ENCODE measurements around the gene CLDN6.

The CLDN6 gene

DNA sequence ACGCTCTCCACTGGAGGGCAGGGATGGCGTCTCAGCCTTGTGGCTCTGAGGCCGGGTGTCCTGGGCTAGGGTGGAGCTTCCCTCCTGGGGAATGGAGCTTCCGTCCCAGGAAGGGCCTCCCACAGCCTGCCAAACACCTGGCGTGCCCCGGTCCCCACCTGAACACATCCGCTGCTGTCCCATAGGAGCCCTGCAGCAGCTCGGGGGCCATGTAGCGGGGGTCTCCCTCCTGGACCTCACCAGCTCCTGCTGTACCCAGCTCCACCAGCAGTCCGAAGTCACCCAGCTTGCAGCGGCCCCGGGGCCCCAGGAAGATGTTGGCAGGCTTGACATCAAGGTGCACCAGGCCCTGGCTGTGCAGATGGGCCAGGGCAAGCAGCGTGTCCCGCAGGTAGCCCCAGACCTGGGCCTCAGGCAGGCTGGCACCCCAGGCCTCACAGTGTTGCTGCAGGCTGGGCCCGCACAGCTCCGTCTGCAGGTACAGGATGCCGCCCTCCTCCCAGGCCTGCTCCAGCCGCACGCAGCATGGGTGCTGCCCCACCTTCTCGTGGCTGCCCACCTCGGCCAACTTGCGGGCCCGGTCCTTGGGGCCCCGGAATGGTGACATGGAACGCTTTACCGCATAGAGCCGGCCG lies 42.7 kb downstream of the CLDN6 start:
- H3K4me3 ChIP-seq (replicated peaks; ENCODE audit: low read depth, low read length), result no peak overlapping the region
- no peak for DNase-seq (ENCODE audit: low read depth)
- TF ChIP-seq, protein P1, sequence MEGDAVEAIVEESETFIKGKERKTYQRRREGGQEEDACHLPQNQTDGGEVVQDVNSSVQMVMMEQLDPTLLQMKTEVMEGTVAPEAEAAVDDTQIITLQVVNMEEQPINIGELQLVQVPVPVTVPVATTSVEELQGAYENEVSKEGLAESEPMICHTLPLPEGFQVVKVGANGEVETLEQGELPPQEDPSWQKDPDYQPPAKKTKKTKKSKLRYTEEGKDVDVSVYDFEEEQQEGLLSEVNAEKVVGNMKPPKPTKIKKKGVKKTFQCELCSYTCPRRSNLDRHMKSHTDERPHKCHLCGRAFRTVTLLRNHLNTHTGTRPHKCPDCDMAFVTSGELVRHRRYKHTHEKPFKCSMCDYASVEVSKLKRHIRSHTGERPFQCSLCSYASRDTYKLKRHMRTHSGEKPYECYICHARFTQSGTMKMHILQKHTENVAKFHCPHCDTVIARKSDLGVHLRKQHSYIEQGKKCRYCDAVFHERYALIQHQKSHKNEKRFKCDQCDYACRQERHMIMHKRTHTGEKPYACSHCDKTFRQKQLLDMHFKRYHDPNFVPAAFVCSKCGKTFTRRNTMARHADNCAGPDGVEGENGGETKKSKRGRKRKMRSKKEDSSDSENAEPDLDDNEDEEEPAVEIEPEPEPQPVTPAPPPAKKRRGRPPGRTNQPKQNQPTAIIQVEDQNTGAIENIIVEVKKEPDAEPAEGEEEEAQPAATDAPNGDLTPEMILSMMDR (IDR thresholded peaks at IDR 0.05; ENCODE audit: low read length, missing control alignments), result no peak

DNA sequence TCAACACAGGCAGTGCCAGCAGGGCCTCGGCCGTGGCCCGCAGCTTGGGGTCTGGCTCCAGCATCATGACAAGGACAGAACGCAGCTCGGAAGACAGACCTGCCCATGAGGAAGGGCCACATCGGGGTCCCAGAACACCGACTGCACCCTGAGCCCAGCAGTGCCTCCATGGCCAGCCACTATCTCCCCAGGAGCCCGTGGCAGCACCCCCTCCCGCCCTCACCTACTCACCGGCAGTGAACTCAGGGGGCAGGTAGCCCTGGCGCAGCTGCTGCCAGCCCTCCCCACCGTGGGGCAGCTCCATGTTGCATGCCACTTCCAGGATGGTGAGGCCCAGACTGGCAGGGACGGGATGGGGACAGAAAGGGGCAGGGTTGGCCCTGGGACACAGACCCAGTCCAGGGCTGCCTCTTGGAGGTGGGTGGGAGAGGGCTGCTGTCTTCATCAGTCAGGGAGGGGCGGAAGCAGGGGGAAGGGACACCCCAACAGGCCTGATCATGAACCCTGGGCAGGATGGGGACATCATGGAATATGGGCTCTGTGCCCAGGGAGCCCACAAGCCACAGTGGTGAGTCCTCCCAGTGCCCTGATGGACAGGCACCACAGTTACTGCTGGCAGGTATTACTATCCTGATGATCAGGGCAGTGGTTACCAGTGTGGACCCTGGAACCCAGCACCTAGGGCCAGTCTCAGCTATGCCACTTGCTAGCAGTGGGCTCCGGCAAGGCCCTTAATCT lies 43.5 kb downstream of the CLDN6 start:
- H3K4me3 ChIP-seq (replicated peaks; ENCODE audit: low read depth, low read length), result no peak overlapping the region
- TF ChIP-seq, protein P1 (IDR thresholded peaks at IDR 0.05; ENCODE audit: low read length, missing control alignments), result no peak
- no peak for DNase-seq (ENCODE audit: low read depth)

DNA sequence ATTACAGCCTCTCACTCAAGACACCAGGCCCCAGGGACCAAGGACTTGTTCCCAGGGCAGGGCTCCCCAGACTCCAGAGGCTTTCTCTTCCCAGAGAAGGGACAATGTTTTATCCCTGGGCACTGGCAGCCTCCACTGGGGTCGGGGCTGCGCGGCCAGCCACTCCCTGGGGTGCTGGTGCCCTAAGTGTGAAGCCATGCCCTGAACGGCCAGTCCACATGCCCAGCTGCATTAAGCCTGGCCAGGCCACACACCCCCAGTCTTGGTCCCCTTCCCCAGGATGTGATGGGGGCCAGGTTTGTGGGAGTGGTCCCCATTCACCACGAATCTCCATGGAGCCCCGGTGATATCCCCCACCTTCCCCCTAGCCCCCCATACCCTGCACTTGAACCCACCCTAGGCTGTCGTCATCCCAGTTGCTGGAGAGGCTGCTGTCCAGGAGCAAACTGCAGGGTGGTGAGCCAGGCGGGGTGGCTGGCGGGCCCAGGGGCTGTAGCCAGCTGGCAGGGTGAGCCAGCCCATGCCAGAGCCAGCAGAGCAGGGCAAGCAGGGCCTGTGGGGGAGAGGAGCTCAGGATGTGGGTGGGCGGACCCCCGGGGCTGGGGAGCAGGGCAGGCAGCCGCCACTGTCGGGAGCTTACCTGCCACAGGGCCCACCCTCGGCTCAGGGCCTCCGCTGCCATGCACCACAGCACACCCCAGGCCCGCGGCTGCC lies 44.2 kb downstream of the CLDN6 start:
- no peak overlapping the region for H3K4me3 ChIP-seq (replicated peaks; ENCODE audit: low read depth, low read length)
- no peak for DNase-seq (ENCODE audit: low read depth)
- TF ChIP-seq, protein P1 (IDR thresholded peaks at IDR 0.05; ENCODE audit: low read length, missing control alignments), result no peak

DNA sequence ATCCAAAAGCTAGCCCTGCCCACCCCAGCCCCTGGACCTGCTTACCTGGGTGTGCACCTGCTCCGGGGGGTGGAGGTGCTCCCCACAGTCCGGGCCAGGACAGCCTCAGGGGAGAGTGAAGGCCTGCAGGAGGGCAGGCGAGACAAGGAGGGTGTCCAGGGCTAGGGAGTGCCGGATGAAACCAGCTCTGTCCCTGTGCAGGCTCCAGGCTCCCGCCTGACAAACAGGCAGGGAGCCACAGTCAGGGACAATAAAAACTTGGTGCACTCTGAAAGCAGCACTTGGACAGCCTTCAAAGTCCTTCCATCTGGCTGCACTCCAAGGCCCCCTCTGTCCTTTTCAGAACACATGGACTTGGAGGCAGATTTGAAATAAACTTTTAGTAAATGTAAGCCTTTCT lies 44.9 kb downstream of the CLDN6 start:
- TF ChIP-seq, protein P1 (IDR thresholded peaks at IDR 0.05; ENCODE audit: low read length, missing control alignments), result no peak
- no peak for DNase-seq (ENCODE audit: low read depth)
- H3K4me3 ChIP-seq (replicated peaks; ENCODE audit: low read depth, low read length), result no peak overlapping the region

DNA sequence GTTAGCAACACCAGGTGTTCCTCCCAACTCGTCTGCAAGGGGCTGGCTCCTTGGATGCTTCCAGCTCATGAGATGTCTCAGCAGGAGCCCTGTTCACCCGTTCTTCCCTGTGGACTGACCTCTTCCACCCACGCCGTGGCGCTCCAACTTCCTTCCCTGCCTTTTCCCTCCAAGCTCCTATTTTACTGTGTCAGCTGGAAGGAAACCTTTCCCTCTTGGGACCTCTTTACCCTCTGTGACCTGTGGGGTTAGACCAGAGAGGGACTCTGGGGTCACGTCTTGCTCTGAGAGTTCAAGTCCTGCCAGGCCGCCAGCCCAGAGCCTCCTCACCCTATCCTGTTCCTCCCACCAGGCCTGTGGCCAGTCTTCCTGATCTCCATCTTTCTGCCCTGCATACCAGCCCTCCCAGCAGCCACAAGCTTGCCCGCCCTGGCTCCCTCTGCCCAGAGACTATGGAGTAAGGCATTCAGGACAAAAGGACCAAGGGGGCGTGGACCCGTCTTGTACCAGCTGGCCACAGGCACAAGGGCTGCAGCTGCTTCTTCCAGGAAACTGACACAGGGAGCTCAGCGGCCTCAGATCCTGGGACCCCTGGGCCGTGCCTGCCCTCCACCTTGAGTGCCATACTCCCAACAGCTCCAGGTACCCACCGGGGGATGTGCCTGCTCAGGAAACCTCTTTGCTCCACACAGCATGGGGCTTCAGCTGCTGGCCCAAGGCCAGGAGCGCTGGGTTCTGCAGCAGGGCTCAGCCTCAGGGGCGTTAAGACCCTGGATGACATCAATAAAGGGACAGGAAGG lies 45.8 kb downstream of the CLDN6 start:
- no peak overlapping the region for H3K4me3 ChIP-seq (replicated peaks; ENCODE audit: low read depth, low read length)
- TF ChIP-seq, protein P1 (IDR thresholded peaks at IDR 0.05; ENCODE audit: low read length, missing control alignments), result no peak

DNA sequence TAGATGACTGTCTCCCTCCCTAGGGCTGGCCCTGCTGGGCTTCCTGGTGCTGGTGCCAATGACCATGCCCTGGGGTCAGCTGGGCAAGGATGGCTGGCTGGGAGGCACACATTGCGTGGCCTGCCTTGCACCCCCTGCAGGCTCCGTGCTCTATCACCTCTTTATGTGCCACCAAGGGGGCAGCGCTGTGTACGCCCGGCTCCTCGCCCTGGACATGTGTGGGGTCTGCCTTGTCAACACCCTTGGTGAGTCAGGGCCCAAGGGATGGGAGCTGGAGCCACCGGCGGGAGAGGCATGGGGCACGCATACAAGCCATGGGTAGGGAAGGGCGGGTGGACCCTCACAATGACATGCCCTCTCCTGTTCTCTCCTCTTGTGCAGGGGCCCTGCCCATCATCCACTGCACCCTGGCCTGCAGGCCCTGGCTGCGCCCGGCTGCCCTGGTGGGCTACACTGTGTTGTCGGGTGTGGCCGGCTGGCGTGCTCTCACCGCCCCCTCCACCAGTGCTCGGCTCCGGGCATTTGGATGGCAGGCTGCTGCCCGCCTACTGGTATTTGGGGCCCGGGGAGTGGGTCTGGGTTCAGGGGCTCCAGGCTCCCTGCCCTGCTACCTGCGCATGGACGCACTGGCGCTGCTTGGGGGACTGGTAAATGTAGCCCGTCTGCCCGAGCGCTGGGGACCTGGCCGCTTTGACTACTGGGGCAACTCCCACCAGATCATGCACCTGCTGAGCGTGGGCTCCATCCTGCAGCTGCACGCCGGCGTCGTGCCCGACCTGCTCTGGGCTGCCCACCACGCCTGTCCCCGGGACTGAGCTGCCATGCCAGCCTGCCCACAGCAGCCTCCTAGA lies 46.6 kb downstream of the CLDN6 start:
- TF ChIP-seq, protein P1 (IDR thresholded peaks at IDR 0.05; ENCODE audit: low read length, missing control alignments), result no peak
- no peak for DNase-seq (ENCODE audit: low read depth)
- H3K4me3 ChIP-seq (replicated peaks; ENCODE audit: low read depth, low read length), result no peak overlapping the region

More for the DNA sequence above, 45.8 kb downstream of the CLDN6 start:
- DNase-seq (ENCODE audit: low read depth), result no peak

Data from fibroblast of pulmonary artery (primary cell).